DMS153 (cell line): ENCODE data around the gene PNRC2.

ENCODE experiments used
- DNase-seq: peaks from one replicate; lab custom pipeline; 2025; lab: John Stamatoyannopoulos, UW

Gene PNRC2, protein sequence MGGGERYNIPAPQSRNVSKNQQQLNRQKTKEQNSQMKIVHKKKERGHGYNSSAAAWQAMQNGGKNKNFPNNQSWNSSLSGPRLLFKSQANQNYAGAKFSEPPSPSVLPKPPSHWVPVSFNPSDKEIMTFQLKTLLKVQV

DNA sequence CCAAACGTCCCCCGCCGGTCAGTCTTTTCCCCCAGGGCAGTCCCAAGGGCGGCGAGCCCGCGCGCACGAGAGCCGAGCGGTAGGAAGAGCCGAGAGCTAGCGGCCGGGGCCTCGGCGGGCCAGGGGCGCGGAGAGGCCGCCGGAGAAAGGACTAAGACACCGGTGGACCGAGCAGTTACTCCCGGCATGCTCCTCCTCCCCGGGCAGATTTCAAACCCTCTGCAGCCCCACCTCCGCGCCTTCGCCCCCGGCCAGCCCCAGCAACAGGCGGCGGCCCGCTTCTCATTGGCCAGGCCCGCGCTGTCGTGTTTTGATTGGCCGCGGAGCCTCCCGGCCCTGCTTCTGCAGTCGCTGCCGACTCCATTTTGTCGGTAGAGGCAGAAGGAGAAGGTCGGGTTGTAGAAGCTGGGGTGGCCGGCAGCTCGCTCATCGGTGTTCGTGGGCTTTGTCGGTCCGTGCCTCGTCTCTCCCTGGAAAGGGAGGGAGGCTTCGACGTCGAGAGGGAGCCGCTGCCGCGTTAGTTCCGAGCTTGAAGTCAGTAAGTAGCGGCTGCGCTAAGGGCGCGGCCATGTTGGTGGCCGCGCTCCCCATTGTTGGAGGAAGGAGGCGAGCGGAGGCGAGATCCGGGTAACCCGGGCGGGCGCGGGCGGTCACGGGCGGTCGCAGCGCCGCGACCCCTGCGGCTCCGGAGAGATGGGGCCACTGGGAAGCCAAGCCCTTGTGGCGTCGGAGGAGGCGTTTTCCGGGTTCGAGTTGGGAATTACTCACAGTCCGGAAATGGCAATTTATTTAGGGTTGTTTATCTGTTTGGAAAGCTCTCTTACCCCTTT, at the start of gene PNRC2:
Gene PNRC2 (plus strand): TSS at position 368 of the 830 bp plus-strand sequence. CDS start 1,630 bp downstream, outside the sequence.
- DNase-seq = peak; percentile 93

GRCh38 chr1:23910144-23910543, 49.5 kb upstream of the PNRC2 start:
- DNase-seq = no peak

GRCh38 chr1:23910553-23911246, 48.9 kb upstream of the PNRC2 start:
- no peak for DNase-seq

DNA sequence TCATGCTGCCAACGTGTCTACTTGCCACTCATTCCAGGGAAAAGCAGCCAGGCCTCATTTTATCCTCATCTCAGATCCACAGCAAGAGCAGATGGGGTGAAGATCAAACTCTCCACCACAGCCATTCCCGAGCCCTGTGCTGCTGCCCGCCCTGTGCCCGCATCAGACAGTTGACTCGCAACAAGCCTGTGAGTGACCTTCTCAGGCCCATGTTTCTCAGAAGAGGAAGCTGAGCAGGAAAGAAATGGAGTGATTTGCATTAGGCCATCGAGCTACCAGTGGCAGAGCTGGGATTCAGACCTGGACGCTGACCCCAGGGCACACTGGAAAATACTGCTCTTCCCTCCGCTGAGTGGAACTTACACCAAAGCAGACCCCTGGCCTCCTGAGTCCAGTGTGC, 47.7 kb upstream of the PNRC2 start:
- no peak for DNase-seq

DNA sequence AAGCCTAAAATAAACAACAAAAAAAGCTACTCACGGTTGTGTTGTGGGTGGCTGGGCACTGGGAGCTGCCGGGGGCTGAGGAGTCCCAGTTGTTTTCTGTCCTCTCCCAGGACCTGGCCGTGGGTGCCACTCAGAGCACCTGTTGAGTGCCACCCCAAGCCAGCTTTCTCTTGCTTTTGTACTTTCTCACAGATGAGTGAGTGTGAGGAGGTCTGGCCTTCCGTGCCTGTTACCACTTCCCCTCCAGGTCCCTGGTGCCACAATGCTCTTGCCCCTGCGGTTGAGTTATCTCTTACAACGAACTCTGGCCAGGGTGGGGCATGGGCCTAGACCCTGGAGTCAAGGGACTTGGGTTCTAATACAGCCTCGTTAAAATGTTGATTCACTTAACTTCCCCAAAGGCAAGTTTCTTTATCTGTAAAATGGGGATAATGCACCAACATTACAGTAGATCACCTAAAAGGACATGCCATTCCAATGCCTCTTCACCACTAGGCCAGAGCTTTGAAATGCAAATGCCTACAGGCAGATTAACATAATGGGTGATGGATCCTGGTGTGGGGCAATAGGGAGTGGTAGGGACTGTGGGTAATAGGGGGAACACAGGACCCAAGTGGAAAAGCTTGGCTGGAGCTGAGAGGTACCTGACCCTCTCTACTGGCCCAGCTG, 46.3 kb upstream of the PNRC2 start, which contains the start of gene CNR2:
Gene CNR2 (minus strand): TSS at position 151 of the 669 bp plus-strand sequence. CDS start 37,745 bp downstream, outside the sequence.
- no peak for DNase-seq

GRCh38 chr1:23914921-23915320, 44.7 kb upstream of the PNRC2 start:
- DNase-seq = no peak

- DNase-seq = no peak
Measured at GRCh38 chr1:23915466-23915865, 44.2 kb upstream of the PNRC2 start.

DNA sequence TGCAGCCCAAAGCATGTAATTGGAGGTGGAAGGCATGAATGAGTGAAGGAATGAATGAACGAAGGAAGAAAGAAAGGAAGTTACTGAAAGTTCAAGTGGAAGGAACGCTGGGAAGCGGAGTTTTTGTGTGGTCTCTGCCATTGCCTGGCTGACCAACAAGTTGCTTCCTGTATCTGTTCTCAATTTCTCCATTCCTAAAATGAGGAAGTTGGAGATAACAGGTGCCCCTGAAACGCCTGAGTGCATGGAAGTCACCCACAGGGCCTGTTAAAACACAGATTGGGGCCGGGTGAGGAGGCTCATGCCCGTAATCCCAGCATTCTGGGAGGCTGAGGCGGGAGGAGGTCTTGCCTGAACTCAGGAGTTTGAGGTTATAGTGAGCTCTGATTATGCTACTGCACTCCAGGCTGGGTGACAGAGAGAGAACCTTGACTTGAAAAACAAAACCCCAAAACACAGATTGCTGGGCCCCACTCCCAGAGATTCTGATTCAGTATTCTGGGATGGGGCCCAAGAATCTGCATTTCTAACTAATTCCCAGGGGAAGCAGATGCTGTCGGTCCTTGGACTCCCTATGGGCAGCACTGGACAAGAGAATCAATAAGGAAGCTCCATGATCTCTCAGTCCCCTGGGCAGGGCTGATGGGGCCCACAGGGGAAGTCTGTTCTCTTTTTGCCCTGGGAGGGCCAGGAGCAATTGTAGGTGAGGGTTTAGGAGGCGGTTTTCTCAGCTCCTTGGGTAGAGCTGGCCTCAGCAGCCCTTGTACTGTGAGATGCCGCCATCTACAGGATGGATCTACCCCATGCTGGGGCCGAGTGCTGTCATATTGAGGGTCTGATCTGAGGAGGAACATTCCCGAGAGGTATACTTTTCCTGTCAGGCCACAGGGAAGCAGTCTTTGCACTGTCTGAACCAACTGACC, 43.2 kb upstream of the PNRC2 start:
- DNase-seq = peak; percentile 57

- DNase-seq = no peak
Measured at GRCh38 chr1:23922321-23922943, 37.2 kb upstream of the PNRC2 start.

DNA sequence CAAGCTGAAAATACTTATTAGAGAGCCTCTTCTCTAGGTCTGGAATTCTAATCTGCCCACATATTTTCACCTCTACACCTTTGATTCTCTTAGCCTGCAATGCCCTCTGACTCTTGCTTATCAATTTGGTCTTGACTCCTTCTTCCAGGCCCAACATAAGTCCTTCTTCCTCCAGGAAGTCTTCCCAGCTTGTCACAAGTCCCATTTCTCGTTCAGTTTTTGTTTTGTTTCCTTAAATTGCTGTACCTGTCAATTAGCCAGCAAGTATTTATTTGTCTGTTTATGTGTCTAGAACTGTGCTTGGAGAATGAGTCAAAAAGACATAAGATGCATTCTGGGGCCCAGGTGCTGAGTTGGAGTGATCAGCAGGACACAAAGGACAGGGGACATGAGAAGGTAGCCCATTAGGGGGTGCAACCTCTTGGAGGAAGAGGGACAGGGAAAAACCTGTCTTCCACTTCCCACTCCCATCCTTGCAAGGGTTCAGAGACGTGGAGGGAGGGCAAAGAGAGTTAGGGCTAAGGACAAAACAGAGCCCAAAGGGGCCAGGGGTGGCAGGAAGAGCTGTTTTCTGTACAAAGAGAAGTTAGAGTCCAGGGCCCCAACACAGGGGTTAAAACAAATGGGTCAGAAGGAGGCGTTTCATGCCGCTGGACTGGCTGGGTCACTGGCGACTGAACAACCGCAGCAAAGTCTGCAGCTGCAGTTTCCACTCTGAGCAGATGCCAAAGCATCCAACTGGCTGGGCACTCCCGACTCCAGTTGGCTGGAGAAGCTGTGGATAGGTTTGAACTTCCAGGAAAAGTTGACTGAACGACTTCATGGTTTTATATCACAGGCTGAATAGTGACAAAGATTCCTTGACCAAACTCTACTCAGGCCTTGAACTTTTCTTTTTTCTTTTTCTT, 35.8 kb upstream of the PNRC2 start:
- DNase-seq = no peak

GRCh38 chr1:23924601-23925000, 35.0 kb upstream of the PNRC2 start:
- no peak for DNase-seq

DNA sequence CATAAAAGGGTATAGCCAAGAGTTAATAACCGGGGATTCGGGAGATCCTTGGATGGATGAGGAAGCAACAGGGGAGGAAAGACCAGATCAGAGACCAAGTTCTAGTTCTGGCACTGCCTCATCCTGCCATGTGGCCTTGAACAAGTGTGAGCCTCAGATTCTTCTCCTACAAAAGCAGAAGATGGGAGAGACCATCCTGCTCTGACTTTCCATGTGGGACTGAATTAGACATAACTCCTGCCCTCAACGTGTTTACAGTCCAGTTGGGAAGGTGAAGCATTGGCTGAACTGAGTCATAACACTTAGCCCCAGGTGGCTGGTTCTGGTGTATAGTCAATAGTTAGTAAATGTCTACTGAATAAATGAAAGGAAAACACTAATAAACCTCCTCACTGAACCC, 34.3 kb upstream of the PNRC2 start:
- DNase-seq = no peak

GRCh38 chr1:23927097-23927496, 32.5 kb upstream of the PNRC2 start:
- DNase-seq = no peak

- DNase-seq = no peak
Measured at GRCh38 chr1:23928789-23929188, 30.8 kb upstream of the PNRC2 start.

DNA sequence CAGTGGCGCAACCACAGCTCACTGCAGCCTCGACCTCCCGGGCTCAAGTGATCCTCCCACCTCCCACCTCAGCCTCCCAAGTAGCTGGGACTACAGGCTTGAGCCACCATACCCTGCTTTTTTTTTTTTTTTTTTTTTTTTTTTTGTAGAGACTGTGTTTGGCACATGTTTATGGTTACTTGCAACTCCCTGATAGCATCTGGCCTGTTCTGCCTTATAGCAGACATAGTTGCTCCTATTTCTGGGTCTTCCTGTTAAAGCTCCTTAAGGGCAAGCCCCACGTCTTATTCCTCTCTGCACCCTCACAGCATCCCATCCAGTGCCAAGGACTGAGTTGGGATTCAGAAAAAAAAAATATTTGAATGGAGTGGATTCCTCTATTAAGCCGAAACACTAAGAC, 29.4 kb upstream of the PNRC2 start:
- DNase-seq = no peak

DNA sequence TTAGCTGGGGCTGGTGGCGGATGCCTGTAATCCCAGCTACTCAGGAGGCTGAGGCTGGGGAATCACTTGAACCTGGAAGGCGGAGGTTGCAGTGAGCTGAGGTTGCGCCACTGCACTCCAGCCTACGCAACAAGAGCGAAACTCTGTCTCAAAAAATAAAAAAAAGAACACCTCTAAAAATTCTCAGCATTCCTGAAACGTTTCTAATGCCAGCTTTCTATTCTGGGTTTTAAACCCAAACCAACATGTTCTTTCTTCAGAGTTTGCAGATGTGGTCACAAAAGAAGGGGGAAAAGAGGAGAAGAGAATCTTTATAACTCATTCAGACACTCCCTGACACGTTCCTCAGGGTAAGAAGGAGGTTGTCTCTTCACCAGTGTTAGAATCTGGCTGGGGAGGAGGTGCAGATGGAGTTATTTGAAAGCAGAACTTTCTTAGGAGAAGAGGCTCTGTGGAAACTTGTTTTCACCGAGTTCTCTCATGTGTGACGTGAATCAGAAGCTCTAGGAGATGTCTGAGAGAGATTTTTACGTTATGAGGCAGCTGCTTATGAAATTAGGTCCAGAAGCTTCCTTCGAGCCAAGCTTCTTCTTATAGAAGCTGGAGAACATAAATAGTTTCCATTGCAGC, 28.7 kb upstream of the PNRC2 start:
- no peak for DNase-seq

DNA sequence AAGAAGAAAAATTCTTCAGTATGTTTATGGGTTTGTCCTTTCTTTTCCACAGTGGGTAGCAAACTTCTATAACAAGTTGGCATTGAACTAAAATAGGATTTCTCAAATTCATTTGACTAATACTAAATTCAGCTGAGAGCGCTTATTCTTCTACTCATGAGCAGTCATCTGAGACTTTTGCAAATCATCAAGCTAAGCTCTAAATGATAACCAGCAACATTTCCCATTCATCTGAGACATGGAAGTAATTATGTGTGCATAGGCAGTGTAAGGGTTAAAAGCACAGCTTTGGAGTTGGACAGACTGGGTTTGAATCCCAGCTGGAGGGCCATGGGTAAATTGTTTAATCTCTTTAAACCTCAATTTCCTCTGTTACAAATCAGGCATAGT, 28.1 kb upstream of the PNRC2 start:
- DNase-seq = no peak

DNA sequence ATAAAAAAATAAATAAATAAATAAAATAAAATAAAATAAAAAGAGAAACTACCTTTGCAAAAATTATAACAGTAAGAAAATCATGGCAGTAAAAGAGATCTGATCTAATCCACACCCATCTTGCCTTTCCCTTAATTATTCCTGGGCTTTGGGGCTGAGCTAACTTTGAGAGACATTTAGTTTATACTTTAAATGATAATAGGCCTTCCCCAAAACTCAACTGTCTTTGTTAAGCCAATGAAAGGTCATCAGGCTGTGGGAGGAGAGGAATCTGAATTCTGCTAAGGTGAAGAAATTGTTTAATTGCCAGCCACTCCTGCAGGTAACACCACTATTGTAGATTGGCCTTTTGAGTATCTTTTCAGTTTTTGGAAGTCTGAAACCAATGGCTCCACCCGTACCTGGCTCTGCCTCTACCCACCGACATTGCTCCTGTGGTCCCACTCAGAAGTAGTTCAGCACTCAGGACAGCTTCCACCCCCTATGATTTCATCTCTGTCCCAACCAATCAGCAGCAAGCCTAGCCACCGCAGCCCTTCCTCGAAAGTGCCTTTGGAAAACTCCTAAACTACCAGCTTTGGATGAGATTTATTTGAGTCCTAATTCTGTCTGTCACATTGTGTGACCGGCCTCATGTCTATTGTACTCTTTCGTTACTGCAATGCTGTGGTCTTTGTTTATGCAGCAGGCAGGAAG, 23.0 kb upstream of the PNRC2 start:
- DNase-seq = no peak

- DNase-seq = no peak
Measured at GRCh38 chr1:23947366-23947765, 12.3 kb upstream of the PNRC2 start.
